Measurements from ENCODE around the gene EFCAB14. TPM values are rescaled to one million over a fixed set of nuclear protein-coding genes. Genes with fewer than 3 reads are reported as not detected.
A peak's percentile ranks its signal among the peaks of the same experiment; 100 is the strongest.
"Not testable (repeated sequence)": the region's sequence is repeated elsewhere in the genome, so short reads cannot be mapped to it uniquely, and the experiment has no call there.

EFCAB14 gene, protein sequence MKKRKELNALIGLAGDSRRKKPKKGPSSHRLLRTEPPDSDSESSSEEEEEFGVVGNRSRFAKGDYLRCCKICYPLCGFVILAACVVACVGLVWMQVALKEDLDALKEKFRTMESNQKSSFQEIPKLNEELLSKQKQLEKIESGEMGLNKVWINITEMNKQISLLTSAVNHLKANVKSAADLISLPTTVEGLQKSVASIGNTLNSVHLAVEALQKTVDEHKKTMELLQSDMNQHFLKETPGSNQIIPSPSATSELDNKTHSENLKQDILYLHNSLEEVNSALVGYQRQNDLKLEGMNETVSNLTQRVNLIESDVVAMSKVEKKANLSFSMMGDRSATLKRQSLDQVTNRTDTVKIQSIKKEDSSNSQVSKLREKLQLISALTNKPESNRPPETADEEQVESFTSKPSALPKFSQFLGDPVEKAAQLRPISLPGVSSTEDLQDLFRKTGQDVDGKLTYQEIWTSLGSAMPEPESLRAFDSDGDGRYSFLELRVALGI
- 27.3 and 34.3 TPM in 2 replicates for total RNA-seq (2014; rRNA removed; shearing (Covaris generic); ENCODE audit: low replicate concordance)

DNA sequence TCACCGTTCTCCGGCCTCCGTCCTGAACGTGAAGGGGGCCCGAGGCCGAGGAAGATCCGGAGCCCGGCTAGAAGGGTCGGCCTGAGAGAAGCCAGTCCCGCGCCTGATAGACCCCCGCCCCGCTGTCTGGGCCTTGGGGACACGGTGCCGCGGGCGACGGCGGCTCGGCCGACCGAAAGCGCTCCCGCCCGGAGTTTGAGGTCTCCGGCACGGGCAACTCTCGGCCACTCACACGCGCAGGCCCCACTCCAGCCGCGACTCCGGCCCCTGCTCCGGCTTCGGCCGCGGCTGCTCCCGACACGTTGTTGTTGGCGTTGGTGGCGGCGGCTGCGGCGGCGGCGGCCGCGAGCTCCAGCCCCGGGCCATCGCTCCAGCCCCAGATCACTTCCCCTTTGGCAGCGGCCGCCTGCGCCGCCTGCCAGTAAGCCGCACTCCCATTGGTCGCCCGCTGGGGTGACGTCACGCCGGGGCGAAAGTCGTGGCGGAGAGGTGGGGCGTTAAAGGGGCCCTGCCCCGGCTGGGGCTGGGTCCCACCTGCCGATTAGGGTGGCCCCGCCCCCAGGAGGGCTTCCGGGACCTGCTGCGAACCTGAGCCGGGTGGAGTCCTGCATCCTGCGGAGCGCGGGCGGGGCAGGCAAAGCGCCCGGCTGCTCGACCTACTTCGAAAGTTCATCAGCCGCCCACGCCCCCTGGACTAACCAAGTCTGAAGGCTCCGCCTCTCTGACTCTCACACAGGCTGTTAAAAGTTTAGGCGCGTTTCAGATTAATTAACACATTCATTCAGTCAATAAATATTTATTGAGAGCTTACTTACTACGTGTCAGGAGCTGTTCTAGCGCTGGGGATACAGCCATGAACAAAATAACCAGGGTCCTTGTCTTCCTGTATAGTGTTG, at the start of gene EFCAB14:
Gene EFCAB14 (minus strand): TSS at position 388 of the 896 bp plus-strand sequence. CDS start 1,027 bp downstream, outside the sequence.
- DNase-seq = peak; percentile 93
- H3K27me3 ChIP-seq = no peaks in the 10 kb centered on the region
- H3K9me3 ChIP-seq = no peaks in the 10 kb centered on the region
- peaks cover 25% of the 10 kb centered on the region for H3K36me3 ChIP-seq
- H3K4me3 ChIP-seq = peak within 1 kb of the TSS; percentile 90

DNA sequence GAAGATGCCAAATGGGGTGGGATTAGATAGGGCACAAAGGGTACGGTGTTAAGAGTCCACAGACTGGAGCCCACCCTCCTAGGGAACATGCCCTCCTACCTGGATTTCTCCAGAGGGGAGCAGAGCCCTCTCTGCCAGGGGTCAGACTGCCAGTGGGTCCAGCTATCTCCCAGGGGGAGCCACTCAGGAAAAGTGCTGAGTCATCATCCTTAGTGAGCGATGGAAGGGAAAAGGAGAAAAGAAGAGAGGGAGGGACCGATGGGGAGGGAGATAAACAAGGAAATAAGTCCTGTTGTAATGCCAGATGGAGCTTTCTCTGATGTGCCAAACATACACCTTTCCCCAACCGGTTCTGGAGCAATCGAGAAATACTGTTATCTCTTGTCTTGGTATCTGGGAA, 49.5 kb upstream of the EFCAB14 start:
- Histone ChIP-seq H3K4me3 (no peak overlapping the region), H3K27me3 (no peaks in the 10 kb centered on the region)
- no peak for DNase-seq

DNA sequence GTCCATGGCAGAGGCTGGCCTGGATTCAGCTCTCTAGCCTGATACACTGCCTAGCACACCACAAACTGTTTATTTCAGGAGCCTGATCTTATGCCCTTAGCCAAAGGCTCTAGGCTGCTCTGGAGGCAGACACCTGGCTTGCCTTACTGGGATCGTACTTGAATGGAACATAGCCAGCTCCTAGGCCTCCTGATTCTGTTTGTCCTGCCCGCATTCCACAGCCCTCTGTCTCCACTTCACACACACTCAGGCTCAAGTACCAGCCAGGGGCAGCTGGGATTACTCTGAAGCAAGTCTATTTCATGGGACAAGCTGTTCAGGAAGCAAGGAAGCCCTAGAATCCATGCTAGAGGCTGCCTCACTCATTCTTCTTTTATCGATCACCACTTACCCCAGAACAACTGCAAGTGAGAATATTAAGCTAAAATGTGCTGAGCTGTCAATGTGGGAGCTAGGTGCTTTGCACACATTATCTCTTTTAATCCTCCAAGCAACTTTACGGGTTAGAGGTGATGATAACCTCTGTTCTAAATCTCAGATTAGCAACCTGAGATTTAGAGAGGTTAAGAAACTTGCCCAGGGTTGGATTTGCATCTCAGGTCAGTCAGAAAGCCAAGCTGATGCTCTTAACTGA, 48.9 kb upstream of the EFCAB14 start:
- H3K9me3 ChIP-seq = no peaks in the 10 kb centered on the region
- H3K36me3 ChIP-seq = no peaks in the 10 kb centered on the region
- no peak overlapping the region for H3K4me3 ChIP-seq
- DNase-seq = no peak
- H3K27me3 ChIP-seq = no peaks in the 10 kb centered on the region

More for the DNA sequence above, 49.5 kb upstream of the EFCAB14 start:
- H3K36me3 ChIP-seq = no peaks in the 10 kb centered on the region
- no peaks in the 10 kb centered on the region for H3K9me3 ChIP-seq

DNA sequence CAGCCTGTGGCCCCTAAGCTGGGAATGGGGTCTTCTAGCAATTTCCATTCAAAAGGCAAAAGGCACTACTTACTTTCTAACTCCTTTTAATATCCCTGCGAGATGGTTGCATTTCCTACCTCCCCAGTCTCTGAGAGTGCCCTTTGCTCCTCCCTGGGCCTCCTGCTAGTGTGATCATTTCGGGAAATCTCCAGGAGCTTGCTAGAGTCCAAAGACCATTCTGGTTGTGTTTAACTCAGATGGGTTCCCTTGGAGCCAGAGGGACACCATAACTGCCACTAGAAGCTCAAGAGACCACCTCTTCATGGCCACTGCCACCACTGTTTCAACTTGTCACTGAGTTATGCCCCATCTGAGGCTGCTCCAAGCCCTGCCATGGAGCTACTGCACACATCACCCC, 45.5 kb upstream of the EFCAB14 start:
- H3K4me3 ChIP-seq = no peak overlapping the region
- H3K27me3 ChIP-seq = no peaks in the 10 kb centered on the region
- H3K36me3 ChIP-seq = no peaks in the 10 kb centered on the region
- no peak for DNase-seq
- H3K9me3 ChIP-seq = no peaks in the 10 kb centered on the region

DNA sequence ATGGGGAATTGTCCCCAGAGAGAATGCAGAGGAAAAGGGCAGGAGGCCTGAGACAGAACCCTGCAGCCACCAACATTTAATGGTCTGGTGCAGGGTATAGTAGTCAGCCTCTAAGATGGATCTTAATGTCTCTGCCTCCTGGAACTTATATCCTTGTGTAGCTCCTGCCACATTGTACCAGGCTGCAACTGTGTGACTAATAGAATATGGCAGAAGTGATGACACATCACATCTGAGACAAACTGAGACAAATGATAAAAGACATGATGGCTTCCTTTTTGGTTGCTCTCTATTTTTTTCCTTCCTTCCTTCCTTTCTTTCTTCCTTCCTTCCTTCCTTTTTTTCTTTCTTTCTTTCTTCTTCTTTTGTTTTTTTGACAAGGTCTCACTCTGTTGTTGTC, 42.8 kb upstream of the EFCAB14 start:
- H3K4me3 ChIP-seq = no peak overlapping the region
- no peaks in the 10 kb centered on the region for H3K27me3 ChIP-seq
- DNase-seq = no peak
- no peaks in the 10 kb centered on the region for H3K9me3 ChIP-seq
- no peaks in the 10 kb centered on the region for H3K36me3 ChIP-seq

DNA sequence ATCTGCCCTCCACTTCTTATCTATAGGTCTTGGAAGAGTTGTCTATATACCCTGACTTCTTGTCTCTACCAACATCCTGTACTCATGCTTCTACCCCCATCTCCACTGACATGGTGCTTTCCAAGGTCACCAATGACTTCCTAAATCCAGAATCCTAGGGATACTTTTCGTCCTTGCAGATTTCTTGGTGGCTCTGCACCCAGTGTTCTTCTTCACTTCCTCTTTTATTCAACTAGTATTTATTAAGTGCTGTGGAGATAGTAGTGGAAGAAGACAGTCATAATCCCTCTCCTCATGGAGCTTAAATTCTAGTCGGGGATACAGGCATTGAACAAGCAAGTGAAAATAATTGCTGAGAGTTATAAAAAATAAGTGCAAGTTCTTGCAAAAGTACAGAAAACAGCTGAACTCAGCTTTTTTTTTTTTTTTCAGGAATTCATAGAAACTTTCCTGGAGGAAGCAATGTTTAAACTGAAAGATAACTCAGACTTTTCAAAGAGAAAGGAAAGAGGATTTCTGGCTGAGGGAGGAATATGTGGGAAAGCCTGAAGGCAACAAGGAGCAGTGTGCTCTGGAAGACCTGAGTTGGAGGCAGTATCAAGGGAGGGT, 41.7 kb upstream of the EFCAB14 start:
- Histone ChIP-seq H3K4me3 (no peak overlapping the region), H3K9me3 (no peaks in the 10 kb centered on the region), H3K27me3 (no peaks in the 10 kb centered on the region), H3K36me3 (no peaks in the 10 kb centered on the region)
- DNase-seq = no peak

DNA sequence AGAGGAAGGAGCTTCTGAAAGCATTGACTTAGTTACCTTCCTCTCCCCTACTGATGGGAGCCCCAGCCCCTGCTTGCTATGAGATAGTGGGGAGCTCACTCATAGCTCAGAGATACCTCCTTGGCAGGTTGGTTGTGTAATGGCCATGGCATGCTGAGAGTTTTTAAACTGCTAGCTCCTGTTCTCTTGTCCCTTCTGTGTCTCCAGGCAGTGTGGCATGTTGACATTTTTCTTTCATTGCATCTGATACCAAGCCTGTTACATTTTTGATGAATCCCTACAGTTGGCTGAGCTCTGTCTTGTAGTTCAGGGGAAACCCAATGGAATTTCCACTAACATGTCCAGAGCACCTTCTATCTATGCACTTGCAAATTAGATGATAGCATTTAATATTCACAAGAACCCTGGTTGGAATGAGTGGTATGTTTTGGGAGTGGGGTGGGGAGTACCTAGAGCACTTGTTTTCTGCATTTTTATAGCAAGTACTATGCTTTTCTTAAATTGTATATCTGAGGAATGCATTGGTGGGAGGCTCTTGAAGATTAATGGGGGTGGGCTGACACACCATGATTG, 39.1 kb upstream of the EFCAB14 start:
- no peak for DNase-seq
- no peaks in the 10 kb centered on the region for H3K36me3 ChIP-seq
- no peak overlapping the region for H3K4me3 ChIP-seq
- no peaks in the 10 kb centered on the region for H3K9me3 ChIP-seq
- H3K27me3 ChIP-seq = no peaks in the 10 kb centered on the region

DNA sequence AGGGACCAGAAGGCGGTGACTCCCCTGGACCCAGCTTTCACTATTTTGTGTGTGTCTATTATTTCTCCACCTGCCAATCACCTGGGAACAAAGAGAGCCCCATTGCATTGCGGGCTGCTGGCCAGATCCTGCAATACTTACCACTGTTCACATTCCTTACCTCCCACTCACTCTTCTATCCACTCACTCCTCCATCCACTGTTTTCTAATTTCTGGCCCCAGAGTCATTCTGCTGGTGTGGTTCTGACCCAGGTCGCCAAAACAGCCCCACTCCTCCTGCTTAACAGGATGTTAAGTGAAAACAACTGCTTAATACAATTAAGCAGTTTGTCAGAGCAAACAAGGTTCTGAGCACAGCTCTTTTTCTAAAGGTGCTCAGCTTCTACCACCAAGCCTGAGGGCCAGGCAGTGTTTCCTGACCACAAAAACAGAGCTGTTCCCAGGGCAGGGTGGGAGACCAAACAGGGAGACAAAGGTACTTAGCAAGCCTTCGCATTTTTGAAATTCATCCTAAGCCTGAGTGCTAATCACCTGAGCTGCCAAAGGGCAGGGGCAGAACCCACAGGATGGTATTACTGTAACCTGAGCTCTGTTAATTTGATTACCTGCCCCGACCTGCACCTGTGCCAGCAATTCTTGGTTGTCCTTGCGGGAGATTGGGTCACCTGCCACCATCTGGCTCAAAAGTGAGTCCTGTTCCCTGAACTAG, 38.5 kb upstream of the EFCAB14 start:
- no peak for DNase-seq
- H3K9me3 ChIP-seq = no peaks in the 10 kb centered on the region
- no peaks in the 10 kb centered on the region for H3K36me3 ChIP-seq
- no peak overlapping the region for H3K4me3 ChIP-seq
- H3K27me3 ChIP-seq = no peaks in the 10 kb centered on the region

DNA sequence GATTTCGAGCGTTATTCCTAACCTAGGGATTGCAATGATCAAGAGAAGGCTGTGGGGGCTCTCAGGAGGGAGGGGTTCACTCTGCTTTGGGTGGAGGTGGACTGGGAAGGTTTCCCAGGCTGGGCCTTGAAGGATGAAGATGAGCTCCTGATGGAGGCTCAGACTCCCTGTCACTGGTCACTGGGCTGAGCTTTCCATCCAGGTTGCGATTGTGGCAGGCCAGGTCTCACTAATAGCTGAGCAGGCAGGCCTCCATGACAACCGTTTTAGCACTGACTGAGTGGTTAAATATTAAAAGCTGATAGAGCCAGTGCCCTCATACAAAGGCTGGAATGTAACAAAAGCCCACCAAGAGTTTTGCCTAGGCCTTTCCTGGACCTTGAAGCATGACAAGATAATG, 36.2 kb upstream of the EFCAB14 start:
- Histone ChIP-seq H3K27me3 (peaks cover under 1% of the 10 kb centered on the region; the same call in 1 of the 2 replicates), H3K4me3 (no peak overlapping the region), H3K9me3 (no peaks in the 10 kb centered on the region), H3K36me3 (no peaks in the 10 kb centered on the region)
- DNase-seq = no peak

DNA sequence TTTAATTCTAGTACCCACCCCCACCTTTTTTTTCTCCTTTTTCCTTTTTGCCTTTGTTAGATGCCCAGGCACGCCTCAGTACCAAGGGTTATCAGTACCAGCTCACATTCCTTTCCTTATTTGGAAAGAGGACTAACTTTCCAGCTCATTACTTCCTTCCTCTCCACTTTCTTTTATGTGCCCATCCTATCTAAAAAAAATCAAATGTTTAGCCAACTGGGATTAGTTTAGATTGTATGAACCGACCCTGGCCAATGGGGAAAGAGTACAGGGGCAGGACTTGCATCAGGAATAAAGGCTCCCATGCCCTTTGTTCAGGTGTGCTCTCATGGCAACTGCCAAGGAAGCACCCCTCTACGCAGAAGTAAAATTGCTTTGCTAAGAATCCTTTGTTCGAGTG, 35.8 kb upstream of the EFCAB14 start:
- not testable (repeated sequence) for H3K4me3 ChIP-seq, H3K9me3 ChIP-seq, H3K36me3 ChIP-seq, H3K27me3 ChIP-seq, DNase-seq

DNA sequence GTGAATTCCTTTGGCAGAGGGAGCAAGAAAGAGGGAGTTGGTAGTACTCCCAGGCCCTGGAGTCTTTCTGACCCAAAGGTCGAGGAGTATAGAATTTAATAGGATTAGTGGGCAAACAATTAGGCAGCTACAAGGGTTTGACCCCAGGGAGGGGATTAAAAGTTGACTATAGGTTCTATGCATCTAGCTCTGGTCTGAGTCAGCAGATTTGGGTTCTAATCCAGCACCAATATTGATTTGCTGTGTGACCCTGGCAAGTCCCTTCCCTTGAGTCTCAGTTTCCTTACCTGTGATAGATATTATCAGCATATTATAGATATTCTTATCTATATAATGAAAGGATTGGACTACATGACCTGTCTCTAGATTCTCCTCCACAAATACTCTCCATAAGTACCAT, 35.1 kb upstream of the EFCAB14 start:
- Histone ChIP-seq H3K27me3 (peaks cover 3% of the 10 kb centered on the region; the same call in 1 of the 2 replicates), H3K4me3 (no peak overlapping the region), H3K36me3 (no peaks in the 10 kb centered on the region), H3K9me3 (no peaks in the 10 kb centered on the region)
- DNase-seq = no peak

DNA sequence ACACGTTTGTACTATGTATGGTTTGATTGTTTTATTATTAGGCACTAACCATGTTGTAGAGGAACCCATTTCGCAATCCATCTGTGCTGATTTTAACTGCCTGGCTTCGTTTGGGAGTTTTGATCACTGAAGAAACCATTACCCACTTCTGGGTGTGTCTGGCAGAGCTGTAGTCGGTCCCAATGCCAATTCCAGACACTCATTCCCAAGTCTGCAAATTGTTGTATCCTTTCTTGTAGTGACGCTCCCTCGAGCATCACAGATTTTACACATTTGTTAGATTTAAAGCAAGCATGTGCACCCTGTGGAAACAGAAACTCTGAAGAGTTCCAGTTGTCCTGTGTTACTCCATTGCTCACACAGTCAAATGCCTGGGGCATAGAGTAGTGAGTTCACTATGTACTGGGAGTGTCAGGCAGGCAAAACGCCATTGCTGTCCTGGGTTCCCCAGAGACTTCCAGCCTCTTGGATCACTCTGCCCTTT, 31.0 kb upstream of the EFCAB14 start:
- DNase-seq = no peak
- no peaks in the 10 kb centered on the region for H3K9me3 ChIP-seq
- H3K27me3 ChIP-seq = peaks cover 3% of the 10 kb centered on the region; the same call in 1 of the 2 replicates
- H3K36me3 ChIP-seq = no peaks in the 10 kb centered on the region
- H3K4me3 ChIP-seq = no peak overlapping the region

DNA sequence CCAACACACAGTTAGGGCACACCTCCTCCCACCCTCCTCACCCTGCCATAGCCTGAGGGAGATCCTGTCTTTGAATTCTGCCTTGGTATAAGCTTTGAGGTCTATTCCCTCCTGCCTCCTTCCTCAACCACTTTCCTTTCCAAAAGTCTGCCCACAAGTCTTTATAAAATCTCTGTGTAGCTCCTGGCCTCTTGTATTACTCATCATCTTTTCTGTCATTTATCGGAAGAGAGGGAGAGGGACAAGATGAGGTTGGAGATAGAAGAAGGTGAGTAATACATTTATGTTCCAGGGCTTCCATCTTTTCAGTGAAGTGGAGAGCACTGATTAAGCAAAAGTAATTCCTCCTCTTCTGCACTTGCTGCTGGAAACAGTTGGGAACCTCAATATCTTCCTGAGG, 30.5 kb upstream of the EFCAB14 start:
- Histone ChIP-seq H3K27me3 (peaks cover 3% of the 10 kb centered on the region; the same call in 1 of the 2 replicates), H3K9me3 (no peaks in the 10 kb centered on the region), H3K4me3 (no peak overlapping the region), H3K36me3 (no peaks in the 10 kb centered on the region)
- no peak for DNase-seq

DNA sequence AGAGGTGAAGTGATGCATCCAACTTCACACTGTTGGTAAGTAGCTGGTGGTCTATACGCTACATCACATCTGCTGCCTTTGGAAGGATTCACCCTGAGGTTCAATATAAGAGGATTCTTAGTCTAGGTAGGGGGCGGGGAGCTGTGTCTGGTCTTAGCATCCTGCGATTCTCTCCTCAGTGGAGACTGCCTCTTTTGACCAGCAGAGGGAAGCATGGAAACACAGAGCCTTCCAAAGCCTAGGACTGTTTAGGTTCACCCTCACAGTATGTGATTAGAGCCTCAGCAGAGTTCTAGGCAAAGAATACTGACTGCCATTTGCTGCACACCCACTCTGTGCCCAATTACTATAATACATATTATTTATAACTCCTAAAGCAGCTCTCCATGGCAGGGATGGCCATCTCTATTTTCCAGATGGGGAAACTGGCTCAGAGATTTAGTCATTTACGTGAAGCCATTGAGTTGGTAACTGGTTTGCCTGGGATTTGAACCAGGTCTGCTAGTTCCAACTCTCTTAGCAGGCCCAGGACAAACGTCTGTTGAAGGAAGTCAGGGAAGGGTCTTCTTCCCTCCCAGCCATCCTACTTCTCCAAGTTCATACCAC, 28.9 kb upstream of the EFCAB14 start:
- H3K4me3 ChIP-seq = no peak overlapping the region
- peak; percentile 20 for DNase-seq

DNA sequence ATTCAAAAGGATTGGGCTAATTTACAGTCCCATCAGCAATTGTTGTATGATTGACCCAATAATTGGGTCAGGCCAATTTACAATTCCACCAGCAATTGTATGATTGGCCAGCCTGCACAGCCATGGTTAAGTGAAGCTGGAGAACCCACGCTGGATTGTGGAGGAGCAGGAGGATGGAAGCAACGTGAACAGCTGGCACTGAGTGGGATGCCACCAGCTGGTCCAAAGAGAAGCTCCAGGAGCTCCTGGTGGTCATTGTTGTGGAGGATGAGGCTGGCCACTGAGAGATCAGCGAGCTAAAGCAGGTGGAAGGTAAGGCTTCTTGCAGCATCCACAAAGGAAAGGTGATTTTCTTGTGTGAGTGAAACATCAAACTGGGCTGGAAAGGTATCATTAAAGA, 23.2 kb upstream of the EFCAB14 start:
- H3K9me3 ChIP-seq = no peaks in the 10 kb centered on the region
- no peaks in the 10 kb centered on the region for H3K36me3 ChIP-seq
- peaks cover 14% of the 10 kb centered on the region for H3K27me3 ChIP-seq
- H3K4me3 ChIP-seq = no peak overlapping the region
- DNase-seq = no peak

More for the DNA sequence above, 28.9 kb upstream of the EFCAB14 start:
- H3K9me3 ChIP-seq = no peaks in the 10 kb centered on the region
- no peaks in the 10 kb centered on the region for H3K36me3 ChIP-seq
- H3K27me3 ChIP-seq = peaks cover 5% of the 10 kb centered on the region
